Panc1 (cell line): ENCODE results near the gene SLC4A5. TPM values are rescaled to one million over a fixed set of nuclear protein-coding genes. Genes with fewer than 3 reads are reported as not detected.

Source experiments
- ATAC-seq: fragments of 200-7000 bp; cut with Tn5 transposase; 2 replicates; pipeline ENCODE4 v1.9.1; 2020; ENCODE audit warnings: mild to moderate bottlenecking, moderate library complexity
- BruUV-seq: library from RNA; stranded (reverse); fragments of 400-500 nt; replicated peaks from 2 replicates; lab custom pipeline; 2021; lab: Mats Ljungman, UMichigan
- CTCF ChIA-PET: fragments of 300-600 bp; sonication (Branson Sonifier 250); formaldehyde crosslinking; loops from one replicate; lab custom pipeline; 2022; ENCODE audit warnings: antibody characterized with exemption; lab: Charles Lee
- POLR2A ChIA-PET: fragments of 300-600 bp; sonication (Branson Sonifier 250); formaldehyde crosslinking; loops from one replicate; lab custom pipeline; 2022; ENCODE audit warnings: antibody characterized with exemption; lab: Charles Lee
- DNase-seq: peaks from one replicate; pipeline ENCODE4 v3.0.0-alpha.2; 2010; ENCODE audit warnings: low read depth, low spot score
- H3K27ac ChIP-seq: 2 replicates; pipeline ENCODE4 v1.5.1; 2011; ENCODE audit warnings: mild to moderate bottlenecking, low read length, inconsistent platforms
- H3K27me3 ChIP-seq: fragments of 200-500 bp; sonication (Bioruptor generic); 2 replicates; pipeline ENCODE4 v1.6.0; 2014; ENCODE audit warnings: low read length, inconsistent platforms; ENCODE audit not compliant: control insufficient read depth, insufficient read depth
- H3K36me3 ChIP-seq: fragments of 200-500 bp; sonication (Bioruptor generic); 2 replicates; pipeline ENCODE4 v1.5.1; 2014; ENCODE audit warnings: inconsistent platforms, mild to moderate bottlenecking, low read length, moderate library complexity; ENCODE audit not compliant: control insufficient read depth, insufficient read depth
- H3K4me1 ChIP-seq: 2 replicates; pipeline ENCODE4 v1.5.1; 2011; ENCODE audit warnings: inconsistent platforms, mild to moderate bottlenecking, low read length, moderate library complexity; ENCODE audit not compliant: control insufficient read depth, insufficient read depth
- H3K4me3 ChIP-seq, 2 experiments: 2 replicates each; pipeline ENCODE4 v1.5.1; 2011 to 2012; ENCODE audit warnings: low read depth in 2 of 2, low read length in 2 of 2, mild to moderate bottlenecking in 2 of 2, inconsistent platforms in 1 of 2, moderate library complexity in 1 of 2
- H3K9me3 ChIP-seq: fragments of 200-500 bp; sonication (Bioruptor generic); 2 replicates; pipeline ENCODE4 v1.5.1; 2014; ENCODE audit warnings: low read depth, mild to moderate bottlenecking, inconsistent platforms, low read length, moderate library complexity; ENCODE audit not compliant: control insufficient read depth, insufficient read depth
- POLR2AphosphoS5 ChIP-seq: IDR thresholded peaks from 2 replicates; pipeline ENCODE4 v1.6.1; 2012; ENCODE audit warnings: mild to moderate bottlenecking, low read depth, low read length, moderate library complexity
- SIN3A ChIP-seq: IDR thresholded peaks from 2 replicates; pipeline ENCODE4 v1.6.1; 2012; ENCODE audit warnings: low read depth, mild to moderate bottlenecking, low read length, moderate library complexity, borderline replicate concordance; ENCODE audit not compliant: insufficient read depth
- TCF7L2 ChIP-seq: IDR thresholded peaks from 2 replicates; pipeline ENCODE4 v1.6.1; 2011; ENCODE audit warnings: mild to moderate bottlenecking, low read depth, low read length, inconsistent platforms
- in situ Hi-C: cut with HindIII; loops from 2 replicates; pipeline ENCODE4 v1.10.0; 2016; ENCODE audit warnings: low sequenced_read_pairs, low pct_unique_long_range_greater_than_20kb
- intact Hi-C: fragments of 100-400 bp; cut with micrococcal nuclease; formaldehyde crosslinking; loops from one replicate; pipeline ENCODE4 v1.10.0; 2022; ENCODE audit not compliant: unreplicated experiment
- total RNA-seq: library from RNA; stranded (reverse); gene quantifications from one replicate; pipeline ENCODE4 v1.2.1, GENCODE V29; 2021; ENCODE audit not compliant: unreplicated experiment
- TF ChIP-seq, protein P1 (sequence below): fragments of 450-650 bp; IDR thresholded peaks from 2 replicates; pipeline ENCODE4 v1.5.1; 2017; ENCODE audit warnings: mild to moderate bottlenecking
- TF ChIP-seq, protein P2 (sequence below), 2 experiments: IDR thresholded peaks; 2 replicates each; pipeline ENCODE4 v1.6.1; 2011 to 2012; ENCODE audit warnings: low read depth in 2 of 2, control low read depth in 1 of 2, low read length in 1 of 2, mild to moderate bottlenecking in 1 of 2, moderate library complexity in 1 of 2; ENCODE audit not compliant: insufficient read depth in 1 of 2

The SLC4A5 gene
- total RNA-seq, 1 experiment from 2014 or later, result 1.2 TPM

DNA sequence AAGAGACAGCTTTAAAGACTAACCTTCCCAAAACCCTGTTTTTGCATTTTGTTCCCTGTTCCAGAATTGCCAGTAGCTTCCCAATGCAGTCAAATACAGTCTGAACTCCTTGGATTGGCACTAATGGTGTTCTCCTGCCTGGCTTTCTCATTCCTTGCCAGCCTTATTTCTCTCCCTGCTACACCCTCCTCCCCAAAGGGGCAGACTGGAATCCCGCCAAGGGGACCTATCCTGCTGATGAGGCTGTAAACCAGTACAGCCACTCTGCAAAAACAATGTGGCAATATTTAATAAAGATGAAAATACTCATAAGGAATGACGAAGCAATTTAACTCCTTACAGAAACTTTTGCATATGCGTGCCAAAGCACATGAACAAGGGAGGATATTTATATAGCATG, 4.5 kb upstream of the SLC4A5 start:
- CTCF ChIA-PET, result no interaction called here
- DNase-seq (no peak), ATAC-seq (no peak)
- POLR2A ChIA-PET, result no interaction called here
- no peak overlapping the region for H3K4me3 ChIP-seq
- H3K36me3 ChIP-seq, result no peaks in the 10 kb centered on the region
- H3K27ac ChIP-seq, result no peak overlapping the region
- intact Hi-C loops, result no loop called here
- no peaks in the 10 kb centered on the region for H3K9me3 ChIP-seq
- no peaks in the 10 kb centered on the region for H3K27me3 ChIP-seq
- in situ Hi-C loops, result no loop called here
- TF ChIP-seq, protein P1, sequence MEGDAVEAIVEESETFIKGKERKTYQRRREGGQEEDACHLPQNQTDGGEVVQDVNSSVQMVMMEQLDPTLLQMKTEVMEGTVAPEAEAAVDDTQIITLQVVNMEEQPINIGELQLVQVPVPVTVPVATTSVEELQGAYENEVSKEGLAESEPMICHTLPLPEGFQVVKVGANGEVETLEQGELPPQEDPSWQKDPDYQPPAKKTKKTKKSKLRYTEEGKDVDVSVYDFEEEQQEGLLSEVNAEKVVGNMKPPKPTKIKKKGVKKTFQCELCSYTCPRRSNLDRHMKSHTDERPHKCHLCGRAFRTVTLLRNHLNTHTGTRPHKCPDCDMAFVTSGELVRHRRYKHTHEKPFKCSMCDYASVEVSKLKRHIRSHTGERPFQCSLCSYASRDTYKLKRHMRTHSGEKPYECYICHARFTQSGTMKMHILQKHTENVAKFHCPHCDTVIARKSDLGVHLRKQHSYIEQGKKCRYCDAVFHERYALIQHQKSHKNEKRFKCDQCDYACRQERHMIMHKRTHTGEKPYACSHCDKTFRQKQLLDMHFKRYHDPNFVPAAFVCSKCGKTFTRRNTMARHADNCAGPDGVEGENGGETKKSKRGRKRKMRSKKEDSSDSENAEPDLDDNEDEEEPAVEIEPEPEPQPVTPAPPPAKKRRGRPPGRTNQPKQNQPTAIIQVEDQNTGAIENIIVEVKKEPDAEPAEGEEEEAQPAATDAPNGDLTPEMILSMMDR, result no peak
- no peak for TF ChIP-seq TCF7L2
- TF ChIP-seq POLR2AphosphoS5, result no peak
- TF ChIP-seq, protein P2, sequence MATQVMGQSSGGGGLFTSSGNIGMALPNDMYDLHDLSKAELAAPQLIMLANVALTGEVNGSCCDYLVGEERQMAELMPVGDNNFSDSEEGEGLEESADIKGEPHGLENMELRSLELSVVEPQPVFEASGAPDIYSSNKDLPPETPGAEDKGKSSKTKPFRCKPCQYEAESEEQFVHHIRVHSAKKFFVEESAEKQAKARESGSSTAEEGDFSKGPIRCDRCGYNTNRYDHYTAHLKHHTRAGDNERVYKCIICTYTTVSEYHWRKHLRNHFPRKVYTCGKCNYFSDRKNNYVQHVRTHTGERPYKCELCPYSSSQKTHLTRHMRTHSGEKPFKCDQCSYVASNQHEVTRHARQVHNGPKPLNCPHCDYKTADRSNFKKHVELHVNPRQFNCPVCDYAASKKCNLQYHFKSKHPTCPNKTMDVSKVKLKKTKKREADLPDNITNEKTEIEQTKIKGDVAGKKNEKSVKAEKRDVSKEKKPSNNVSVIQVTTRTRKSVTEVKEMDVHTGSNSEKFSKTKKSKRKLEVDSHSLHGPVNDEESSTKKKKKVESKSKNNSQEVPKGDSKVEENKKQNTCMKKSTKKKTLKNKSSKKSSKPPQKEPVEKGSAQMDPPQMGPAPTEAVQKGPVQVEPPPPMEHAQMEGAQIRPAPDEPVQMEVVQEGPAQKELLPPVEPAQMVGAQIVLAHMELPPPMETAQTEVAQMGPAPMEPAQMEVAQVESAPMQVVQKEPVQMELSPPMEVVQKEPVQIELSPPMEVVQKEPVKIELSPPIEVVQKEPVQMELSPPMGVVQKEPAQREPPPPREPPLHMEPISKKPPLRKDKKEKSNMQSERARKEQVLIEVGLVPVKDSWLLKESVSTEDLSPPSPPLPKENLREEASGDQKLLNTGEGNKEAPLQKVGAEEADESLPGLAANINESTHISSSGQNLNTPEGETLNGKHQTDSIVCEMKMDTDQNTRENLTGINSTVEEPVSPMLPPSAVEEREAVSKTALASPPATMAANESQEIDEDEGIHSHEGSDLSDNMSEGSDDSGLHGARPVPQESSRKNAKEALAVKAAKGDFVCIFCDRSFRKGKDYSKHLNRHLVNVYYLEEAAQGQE (IDR thresholded peaks at IDR 0.05; ENCODE audit: insufficient read depth in 1 of 2, low read depth in 2 of 2, low read length in 1 of 2), result no peak
- no peak for TF ChIP-seq SIN3A
- H3K4me1 ChIP-seq, result no peaks in the 10 kb centered on the region
- BruUV-seq, result no TSS peak

DNA sequence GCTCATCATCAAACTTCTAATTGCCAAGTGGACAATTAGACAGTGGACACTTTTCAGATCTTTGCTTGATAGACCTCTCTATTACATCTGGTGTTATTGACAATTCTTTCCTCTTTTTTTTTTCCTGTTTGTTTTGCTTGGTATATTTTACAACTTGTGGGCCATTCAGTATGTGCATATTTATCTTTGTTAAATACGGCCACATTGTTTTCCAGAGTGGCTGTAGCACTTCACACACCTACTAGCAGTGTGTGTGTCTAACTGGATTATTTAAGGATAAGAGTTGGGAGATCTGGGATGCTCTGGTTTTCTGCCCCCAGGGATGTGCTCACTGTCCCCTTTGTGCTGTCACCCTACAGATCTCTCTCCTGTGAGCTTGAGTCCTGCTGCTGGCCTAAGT, 4.1 kb upstream of the SLC4A5 start:
- in situ Hi-C loops, result no loop called here
- Histone ChIP-seq H3K4me1 (no peaks in the 10 kb centered on the region), H3K4me3 (no peak overlapping the region), H3K27me3 (no peaks in the 10 kb centered on the region), H3K36me3 (no peaks in the 10 kb centered on the region), H3K27ac (no peak overlapping the region), H3K9me3 (no peaks in the 10 kb centered on the region)
- DNase-seq (no peak), ATAC-seq (no peak)
- ChIA-PET POLR2A (no interaction called here), CTCF (no interaction called here)
- intact Hi-C loops, result no loop called here
- TF ChIP-seq, protein P1, result no peak
- TF ChIP-seq SIN3A (no peak), POLR2AphosphoS5 (no peak), TCF7L2 (no peak)
- TF ChIP-seq, protein P2 (IDR thresholded peaks at IDR 0.05; ENCODE audit: insufficient read depth in 1 of 2, low read depth in 2 of 2, low read length in 1 of 2), result no peak
- BruUV-seq, result no TSS peak
